Fibroblast of lung (primary cell): Measurements from ENCODE around the gene METRNL. TPM values are rescaled to one million over a fixed set of nuclear protein-coding genes. Genes with fewer than 3 reads are reported as not detected.

Experiments
- DNase-seq, 2 donors: peaks; one replicate each; pipeline versions ENCODE4 v3.0.0 to v3.0.0-alpha.2; 2010; ENCODE audit warnings: low read depth in 2 of 2
- H2AFZ ChIP-seq: 2 replicates; pipeline ENCODE4 v1.5.1; 2012; ENCODE audit warnings: low read length, control low read depth, inconsistent platforms
- H3K27ac ChIP-seq: 2 replicates; pipeline ENCODE4 v1.5.1; 2011; ENCODE audit warnings: low read length, control low read depth; ENCODE audit not compliant: insufficient read depth
- H3K27me3 ChIP-seq: 2 replicates; pipeline ENCODE4 v1.5.1; 2011; ENCODE audit warnings: mild to moderate bottlenecking, low read length; ENCODE audit not compliant: control insufficient read depth, insufficient read depth
- H3K36me3 ChIP-seq: 2 replicates; pipeline ENCODE4 v1.5.1; 2011; ENCODE audit warnings: low read length; ENCODE audit not compliant: control insufficient read depth, insufficient read depth
- H3K4me1 ChIP-seq: 2 replicates; pipeline ENCODE4 v1.5.1; 2011; ENCODE audit warnings: low read length; ENCODE audit not compliant: control insufficient read depth, insufficient read depth; ENCODE audit errors: extremely low read depth
- H3K4me2 ChIP-seq: 2 replicates; pipeline ENCODE4 v1.5.1; 2011; ENCODE audit warnings: low read length, control low read depth; ENCODE audit not compliant: insufficient read depth; ENCODE audit errors: extremely low read depth
- H3K4me3 ChIP-seq, 4 experiments: fragments of 200-600 bp in 1 of 4; sonication (generic) in 1 of 4; replicated peaks in 1 of 4; 2 replicates each; pipeline ENCODE4 v1.5.1; 2011 to 2016; ENCODE audit warnings: low read length in 4 of 4, low read depth in 3 of 4, mild to moderate bottlenecking in 3 of 4, control low read depth in 2 of 4, inconsistent platforms in 1 of 4, mixed read lengths in 1 of 4; ENCODE audit not compliant: insufficient read depth in 1 of 4; ENCODE audit errors: control extremely low read depth in 1 of 4
- H3K79me2 ChIP-seq: 2 replicates; pipeline ENCODE4 v1.5.1; 2012; ENCODE audit warnings: mild to moderate bottlenecking, low read length, inconsistent platforms; ENCODE audit not compliant: control insufficient read depth, insufficient read depth
- H3K9ac ChIP-seq: 2 replicates; pipeline ENCODE4 v1.5.1; 2011; ENCODE audit warnings: mild to moderate bottlenecking, low read length, control low read depth; ENCODE audit not compliant: insufficient read depth
- H3K9me3 ChIP-seq: 2 replicates; pipeline ENCODE4 v1.5.1; 2012; ENCODE audit warnings: low read depth, low read length; ENCODE audit not compliant: control insufficient read depth, insufficient read depth
- H4K20me1 ChIP-seq: 2 replicates; pipeline ENCODE4 v1.5.1; 2011; ENCODE audit warnings: low read length; ENCODE audit not compliant: control insufficient read depth, insufficient read depth; ENCODE audit errors: extremely low read depth
- CTCF ChIP-seq, 2 donors: IDR thresholded peaks in 1 of 2; conservative IDR thresholded peaks in 1 of 2; 1 replicate in 1 of 2; 2 replicates in 1 of 2; pipeline ENCODE4 v1.5.1; 2011 to 2012; ENCODE audit warnings: low read length in 2 of 2, control low read depth in 1 of 2, inconsistent platforms in 1 of 2, low read depth in 1 of 2, mild to moderate bottlenecking in 1 of 2
- EZH2 ChIP-seq: IDR thresholded peaks from 2 replicates; pipeline ENCODE4 v1.5.1; 2012; ENCODE audit warnings: low read length, control low read depth, mild to moderate bottlenecking; ENCODE audit errors: missing control alignments
- polyA plus RNA-seq, 2 donors: library from polyadenylated mRNA; depleted of rRNA in 1 of 2; stranded (reverse) in 1 of 2; unstranded in 1 of 2; fragments of >200 nt; gene quantifications; 2 replicates each; pipeline ENCODE4 v1.2.1, GENCODE V29; 2011 to 2012; ENCODE audit warnings: missing spikeins in 1 of 2
- total RNA-seq: library from RNA; depleted of rRNA; stranded (reverse); fragments of >200 nt; gene quantifications from 2 replicates; pipeline ENCODE4 v1.2.1, GENCODE V29; 2014

Gene METRNL
- total and polyA plus RNA-seq, 2 donors (not counting 1 experiment from before 2014, with no cell fraction given), result 27.0 to 120 TPM

- H3K4me2 ChIP-seq, result no peak overlapping the region
- DNase-seq, result peak in 1 of 2 donors; percentile 58
- H3K4me1 ChIP-seq, result no peaks in the 10 kb centered on the region
- H4K20me1 ChIP-seq, result no peaks in the 10 kb centered on the region
- H3K27me3 ChIP-seq, result peaks cover 5% of the 10 kb centered on the region
- no peak overlapping the region for H3K27ac ChIP-seq
- H3K36me3 ChIP-seq, result no peaks in the 10 kb centered on the region
- H3K9me3 ChIP-seq, result no peaks in the 10 kb centered on the region
- TF ChIP-seq EZH2 (no peak), CTCF (conservative IDR thresholded peaks at IDR 0.05 in 1 of 2, IDR thresholded peaks at IDR 0.05 in 1 of 2; ENCODE audit: low read depth in 1 of 2, low read length in 2 of 2) (no peak)
- no peak overlapping the region for H2AFZ ChIP-seq
- H3K79me2 ChIP-seq, result no peaks in the 10 kb centered on the region
- H3K9ac ChIP-seq, result no peak overlapping the region
- H3K4me3 ChIP-seq, result no peak overlapping the region
Measured at GRCh38 chr17:83073389-83074063, 5.9 kb upstream of the METRNL start.

GRCh38 chr17:83074486-83075223 lies 4.8 kb upstream of the METRNL start:
- H4K20me1 ChIP-seq, result no peaks in the 10 kb centered on the region
- peaks cover 8% of the 10 kb centered on the region for H3K27me3 ChIP-seq
- no peaks in the 10 kb centered on the region for H3K9me3 ChIP-seq
- H3K4me3 ChIP-seq, result no peak overlapping the region
- no peaks in the 10 kb centered on the region for H3K36me3 ChIP-seq
- DNase-seq, result no peak
- H3K4me1 ChIP-seq, result no peaks in the 10 kb centered on the region
- H3K9ac ChIP-seq, result no peak overlapping the region
- no peak overlapping the region for H3K4me2 ChIP-seq
- TF ChIP-seq CTCF (conservative IDR thresholded peaks at IDR 0.05 in 1 of 2, IDR thresholded peaks at IDR 0.05 in 1 of 2; ENCODE audit: low read depth in 1 of 2, low read length in 2 of 2) (no peak), EZH2 (no peak)
- no peak overlapping the region for H2AFZ ChIP-seq
- H3K79me2 ChIP-seq, result no peaks in the 10 kb centered on the region
- no peak overlapping the region for H3K27ac ChIP-seq

GRCh38 chr17:83075270-83075880 lies 4.0 kb upstream of the METRNL start:
- Histone ChIP-seq H3K27me3 (peaks cover 8% of the 10 kb centered on the region), H2AFZ (no peak overlapping the region), H3K4me1 (no peaks in the 10 kb centered on the region), H3K36me3 (no peaks in the 10 kb centered on the region), H4K20me1 (no peaks in the 10 kb centered on the region), H3K79me2 (peaks cover 2% of the 10 kb centered on the region), H3K27ac (no peak overlapping the region), H3K9me3 (no peaks in the 10 kb centered on the region), H3K9ac (no peak overlapping the region), H3K4me2 (no peak overlapping the region), H3K4me3 (no peak overlapping the region)
- TF ChIP-seq CTCF (conservative IDR thresholded peaks at IDR 0.05 in 1 of 2, IDR thresholded peaks at IDR 0.05 in 1 of 2; ENCODE audit: low read depth in 1 of 2, low read length in 2 of 2), result no peak
- no peak for TF ChIP-seq EZH2
- no peak for DNase-seq
